H1 (cell line): ENCODE measurements around the gene TBC1D22A. TPM values are rescaled to one million over a fixed set of nuclear protein-coding genes. Genes with fewer than 3 reads are reported as not detected.
A peak's percentile ranks its signal among the peaks of the same experiment; 100 is the strongest.

Experiments used
- CTCF ChIA-PET: fragments of 300-600 bp; sonication (Branson Sonifier 250); formaldehyde crosslinking; loops from one replicate; lab custom pipeline; 2021; ENCODE audit not compliant: partially characterized antibody; lab: Charles Lee
- POLR2A ChIA-PET: fragments of 300-600 bp; sonication (Branson Sonifier 250); formaldehyde crosslinking; loops from one replicate; lab custom pipeline; 2021; ENCODE audit warnings: inconsistent platforms; ENCODE audit not compliant: partially characterized antibody; lab: Charles Lee
- DNase-seq, 2 experiments: peaks; one replicate each; pipeline versions ENCODE4 v3.0.0 to v3.0.0-alpha.2; 2010 to 2022; ENCODE audit warnings: low spot score in 2 of 2, low read depth in 1 of 2, mixed read lengths in 1 of 2
- FAIRE-seq: peaks from 2 replicates; lab custom pipeline; 2011; peaks lifted over from hg19 to GRCh38; lab: Jason Lieb, UNC
- H2AFZ ChIP-seq: 2 replicates; pipeline ENCODE4 v1.8.1; 2012; ENCODE audit warnings: low read length, inconsistent platforms
- H2AK5ac ChIP-seq: 2 replicates; pipeline ENCODE4 v1.6.1; 2013; ENCODE audit warnings: low read depth, low read length
- H2BK120ac ChIP-seq: replicated peaks from 2 replicates; pipeline ENCODE3; 2013; ENCODE audit warnings: low read depth, low read length, inconsistent platforms
- H2BK12ac ChIP-seq: 2 replicates; pipeline ENCODE4 v1.6.1; 2013; ENCODE audit warnings: low read depth, low read length
- H2BK15ac ChIP-seq: 2 replicates; pipeline ENCODE4 v1.6.1; 2013; ENCODE audit warnings: low read length
- H2BK20ac ChIP-seq: 2 replicates; pipeline ENCODE4 v1.6.1; 2013; ENCODE audit warnings: low read length
- H2BK5ac ChIP-seq: 2 replicates; pipeline ENCODE4 v1.6.1; 2013; ENCODE audit warnings: low read depth, low read length
- H3K14ac ChIP-seq: 2 replicates; pipeline ENCODE4 v1.6.1; 2013; ENCODE audit warnings: inconsistent platforms; ENCODE audit not compliant: insufficient read length
- H3K18ac ChIP-seq: 2 replicates; pipeline ENCODE4 v1.6.1; 2013; ENCODE audit warnings: low read length; ENCODE audit errors: extremely low read depth
- H3K23ac ChIP-seq: 2 replicates; pipeline ENCODE4 v1.6.1; 2013; ENCODE audit warnings: inconsistent platforms; ENCODE audit not compliant: insufficient read length
- H3K23me2 ChIP-seq: 2 replicates; pipeline ENCODE4 v1.6.1; 2013; ENCODE audit warnings: low read depth, low read length
- H3K27ac ChIP-seq: 2 replicates; pipeline ENCODE4 v1.6.1; 2011; ENCODE audit warnings: low read depth, low read length, inconsistent platforms
- H3K27me3 ChIP-seq, 4 experiments: replicated peaks in 1 of 4; 1 replicate in 1 of 4; 2 replicates in 3 of 4; pipeline versions ENCODE4 v1.6.1 to v1.8.1; 2011 to 2013; ENCODE audit warnings: low read length in 3 of 4, mild to moderate bottlenecking in 3 of 4, inconsistent platforms in 2 of 4, mixed read lengths in 2 of 4, moderate library complexity in 1 of 4; ENCODE audit not compliant: control insufficient read depth in 3 of 4, insufficient read depth in 3 of 4; ENCODE audit errors: extremely low read depth in 1 of 4
- H3K36me3 ChIP-seq, 4 experiments: 2 replicates each; pipeline versions ENCODE4 v1.6.1 to v1.8.1; 2011 to 2013; ENCODE audit warnings: mild to moderate bottlenecking in 4 of 4, low read length in 3 of 4, moderate library complexity in 2 of 4, control low read depth in 1 of 4, inconsistent platforms in 1 of 4; ENCODE audit not compliant: insufficient read depth in 4 of 4, control insufficient read depth in 2 of 4
- H3K4ac ChIP-seq: replicated peaks from 2 replicates; pipeline ENCODE3; 2013; ENCODE audit warnings: low read length, low read depth, mixed read lengths, inconsistent platforms; ENCODE audit not compliant: insufficient read length
- H3K4me1 ChIP-seq, 4 experiments: replicated peaks in 1 of 4; 1 replicate in 1 of 4; 2 replicates in 3 of 4; pipeline versions ENCODE4 v1.6.1 to v1.8.1; 2011 to 2013; ENCODE audit warnings: low read length in 3 of 4, inconsistent platforms in 2 of 4, mixed read lengths in 1 of 4; ENCODE audit not compliant: insufficient read depth in 4 of 4, control insufficient read depth in 3 of 4
- H3K4me2 ChIP-seq, 2 experiments: 2 replicates each; pipeline versions ENCODE4 v1.6.1 to v1.8.1; 2011 to 2013; ENCODE audit warnings: low read depth in 2 of 2, low read length in 2 of 2, control low read depth in 1 of 2, inconsistent platforms in 1 of 2, mild to moderate bottlenecking in 1 of 2; ENCODE audit not compliant: insufficient read depth in 1 of 2
- H3K4me3 ChIP-seq, 4 experiments: fragments of 200-600, 300-600 bp in 1 of 4; sonication (generic), shearing (Covaris generic), sonication (Bioruptor Twin) in 1 of 4; 2 replicates each; pipeline versions ENCODE4 v1.5.1 to v1.8.1; 2011 to 2016; ENCODE audit warnings: low read length in 4 of 4, low read depth in 3 of 4, control low read depth in 2 of 4, inconsistent platforms in 2 of 4, mild to moderate bottlenecking in 2 of 4, mixed read lengths in 1 of 4, moderate library complexity in 1 of 4; ENCODE audit not compliant: insufficient read depth in 2 of 4; ENCODE audit errors: extremely low read depth in 1 of 4
- H3K56ac ChIP-seq: replicated peaks from 2 replicates; pipeline ENCODE3; 2013; ENCODE audit warnings: low read depth, mild to moderate bottlenecking, mixed read lengths, low read length, inconsistent platforms; ENCODE audit not compliant: insufficient read length
- H3K79me1 ChIP-seq: 2 replicates; pipeline ENCODE4 v1.6.1; 2013; ENCODE audit warnings: low read depth, low read length, control low read depth
- H3K79me2 ChIP-seq, 2 experiments: 2 replicates each; pipeline versions ENCODE4 v1.6.1 to v1.8.1; 2012 to 2013; ENCODE audit warnings: low read length in 2 of 2, mild to moderate bottlenecking in 2 of 2, inconsistent platforms in 1 of 2; ENCODE audit not compliant: insufficient read depth in 2 of 2, control insufficient read depth in 1 of 2
- H3K9ac ChIP-seq, 4 experiments: replicated peaks in 1 of 4; 1 replicate in 1 of 4; 2 replicates in 3 of 4; pipeline versions ENCODE4 v1.6.1 to v1.8.1; 2011 to 2013; ENCODE audit warnings: low read depth in 3 of 4, low read length in 3 of 4, control low read depth in 2 of 4, mild to moderate bottlenecking in 2 of 4, moderate library complexity in 2 of 4, inconsistent platforms in 1 of 4; ENCODE audit errors: extremely low read depth in 1 of 4
- H3K9me3 ChIP-seq, 2 experiments: 2 replicates each; pipeline versions ENCODE4 v1.6.1 to v1.8.1; 2012 to 2013; ENCODE audit warnings: mild to moderate bottlenecking in 2 of 2, moderate library complexity in 2 of 2, control low read depth in 1 of 2, inconsistent platforms in 1 of 2, low read depth in 1 of 2, low read length in 1 of 2, mixed read lengths in 1 of 2; ENCODE audit not compliant: insufficient read depth in 2 of 2
- H4K20me1 ChIP-seq, 2 experiments: replicated peaks in 1 of 2; 2 replicates each; pipeline versions ENCODE3 to v1.8.1; 2011 to 2013; ENCODE audit warnings: inconsistent platforms in 2 of 2, low read length in 2 of 2, mild to moderate bottlenecking in 1 of 2; ENCODE audit not compliant: insufficient read depth in 2 of 2, control insufficient read depth in 1 of 2
- H4K5ac ChIP-seq: 2 replicates; pipeline ENCODE4 v1.6.1; 2013; ENCODE audit warnings: low read length, low read depth, mixed read lengths, inconsistent platforms; ENCODE audit not compliant: insufficient read length
- H4K8ac ChIP-seq: 2 replicates; pipeline ENCODE4 v1.8.0; 2013; ENCODE audit warnings: mild to moderate bottlenecking, moderate library complexity, low read length, inconsistent platforms; ENCODE audit not compliant: insufficient read depth; ENCODE audit errors: extremely low read depth
- H4K91ac ChIP-seq: replicated peaks from 2 replicates; pipeline ENCODE3; 2013; ENCODE audit warnings: low read length, mixed read lengths, inconsistent platforms; ENCODE audit not compliant: insufficient read length
- CBX5 ChIP-seq: fragments of 300-800, 300-1000 bp; sonication (generic); IDR thresholded peaks from 2 replicates; pipeline ENCODE4 v1.7.1; 2016; ENCODE audit warnings: antibody characterized with exemption, low read length, low read depth
- EGR1 ChIP-seq: IDR thresholded peaks from 2 replicates; pipeline ENCODE4 v1.6.1; 2011; ENCODE audit warnings: low read depth, low read length, borderline replicate concordance
- GABPA ChIP-seq: IDR thresholded peaks from 2 replicates; pipeline ENCODE4 v1.6.1; 2011; ENCODE audit warnings: mild to moderate bottlenecking, low read length, moderate library complexity, borderline replicate concordance; ENCODE audit not compliant: insufficient read depth
- KDM1A ChIP-seq: fragments of 200-600, 300-600 bp; sonication (generic); IDR thresholded peaks from 2 replicates; pipeline ENCODE4 v1.7.1; 2016; ENCODE audit warnings: mild to moderate bottlenecking, low read length, borderline replicate concordance
- RFX5 ChIP-seq: IDR thresholded peaks from 2 replicates; pipeline ENCODE4 v1.6.1; 2011; ENCODE audit warnings: low read depth, low read length, improper control_type of control experiment, borderline replicate concordance
- RNF2 ChIP-seq: fragments of 200-900, 300-1000 bp; sonication (generic); IDR thresholded peaks from 2 replicates; pipeline ENCODE4 v1.7.1; 2016; ENCODE audit warnings: borderline replicate concordance, low read depth, mild to moderate bottlenecking, antibody characterized with exemption, low read length; ENCODE audit not compliant: poor library complexity, severe bottlenecking; ENCODE audit errors: missing control alignments
- RXRA ChIP-seq: IDR thresholded peaks from 2 replicates; pipeline ENCODE4 v1.6.1; 2011; ENCODE audit warnings: low read depth, mild to moderate bottlenecking, low read length, moderate library complexity; ENCODE audit not compliant: insufficient read depth
- SAP30 ChIP-seq: fragments of 300-600 bp; sonication (generic); IDR thresholded peaks from 2 replicates; pipeline ENCODE4 v1.7.1; 2012; ENCODE audit warnings: low read length, moderate library complexity, mild to moderate bottlenecking, inconsistent platforms; ENCODE audit not compliant: insufficient read depth, insufficient replicate concordance
- SIN3A ChIP-seq, 2 experiments: IDR thresholded peaks in 1 of 2; conservative IDR thresholded peaks in 1 of 2; 2 replicates each; pipeline ENCODE4 v1.6.1; 2011 to 2012; ENCODE audit warnings: low read length in 2 of 2, improper control_type of control experiment in 1 of 2, low read depth in 1 of 2, mild to moderate bottlenecking in 1 of 2
- SIX5 ChIP-seq: IDR thresholded peaks from 2 replicates; pipeline ENCODE4 v1.6.1; 2011; ENCODE audit warnings: mild to moderate bottlenecking, low read depth, low read length
- TEAD4 ChIP-seq: IDR thresholded peaks from 2 replicates; pipeline ENCODE4 v1.6.1; 2012; ENCODE audit warnings: low read depth, low read length, inconsistent platforms, mixed read lengths
- WGBS, 2 experiments: shearing (Covaris generic) in 1 of 2; methylation state at CpG; one replicate each; pipeline versions ENCODE4 v1.1.6 to v1.1.7; 2013 to 2015; ENCODE audit warnings: low lambda C conversion rate in 2 of 2, mixed read lengths in 2 of 2, inconsistent platforms in 1 of 2, low coverage in 1 of 2, missing lambda C conversion rate in 1 of 2; ENCODE audit not compliant: insufficient replicate concordance in 2 of 2, insufficient coverage in 1 of 2, insufficient read length in 1 of 2; ENCODE audit errors: extremely low coverage in 1 of 2, missing lambda C conversion rate in 1 of 2; 5-methylcytosine and 5-hydroxymethylcytosine counted together
- polyA plus RNA-seq, 7 experiments: library from polyadenylated mRNA; depleted of rRNA in 3 of 7; stranded (reverse) in 5 of 7; unstranded in 2 of 7; fragments of >200 nt in 5 of 7; fragments of 200-250 nt in 2 of 7; gene quantifications; 1 replicate in 5 of 7; 2 replicates in 1 of 7; 4 replicates in 1 of 7; pipeline versions ENCODE4 v1.2.1 to v1.2.3, GENCODE V29; 2011 to 2013; ENCODE audit warnings: missing spikeins in 2 of 7, mixed read lengths in 2 of 7
- total RNA-seq: library from RNA; stranded (reverse); fragmentation: NEBNext Ultra II Directional; extraction: Animal tissue kit (Norgen Biotek cat#: 25700); gene quantifications from 2 replicates; pipeline ENCODE4 v1.2.1, GENCODE V29; 2021
- TF ChIP-seq, protein P1 (sequence below): IDR thresholded peaks from 2 replicates; pipeline ENCODE4 v1.6.1; 2012; ENCODE audit warnings: inconsistent platforms

The TBC1D22A gene
- total and polyA plus RNA-seq, 2 of the 8 experiments (the other 6 are each of a cell fraction or from before 2014, with no cell fraction given), result 11.9 to 18.4 TPM

GRCh38 chr22:47098554-47098953, 336.1 kb downstream of the TBC1D22A start:
- H2BK5ac ChIP-seq, result peak overlapping the region; percentile 6; the same call in 1 of the 2 replicates
- H3K9ac ChIP-seq, result no peak overlapping the region
- H3K23ac ChIP-seq, result no peak overlapping the region
- peaks cover 0 to 4% of the 10 kb centered on the region in 2 experiments; a peak in 2 of 4 replicates for H3K9me3 ChIP-seq
- no peak overlapping the region for H3K4ac ChIP-seq
- H3K27me3 ChIP-seq, result no peaks in the 10 kb centered on the region
- no peak overlapping the region for H3K4me2 ChIP-seq
- H2BK120ac ChIP-seq, result no peak overlapping the region
- no peak overlapping the region for H4K5ac ChIP-seq
- no peaks in the 10 kb centered on the region for H3K36me3 ChIP-seq
- H2BK12ac ChIP-seq, result peak overlapping the region; percentile 35; the same call in 1 of the 2 replicates
- H4K20me1 ChIP-seq, result no peaks in the 10 kb centered on the region
- DNase-seq (no peak), FAIRE-seq (no peak)
- H3K27ac ChIP-seq, result no peak overlapping the region
- H2AFZ ChIP-seq, result no peak overlapping the region
- no peak overlapping the region for H4K8ac ChIP-seq
- POLR2A ChIA-PET, result no interaction called here
- CTCF ChIA-PET, result no interaction called here
- H3K79me1 ChIP-seq, result no peaks in the 10 kb centered on the region; the same call in 1 of the 2 replicates
- H3K4me3 ChIP-seq, result no peak overlapping the region
- 0 out of 2 replicates have a peak overlapping the region, but pooled peaks have one; percentile 42 for H2AK5ac ChIP-seq
- H3K18ac ChIP-seq, result no peak overlapping the region
- H3K23me2 ChIP-seq, result no peaks in the 10 kb centered on the region
- no peak overlapping the region for H3K56ac ChIP-seq
- no peaks in the 10 kb centered on the region for H3K79me2 ChIP-seq
- H3K4me1 ChIP-seq, result peaks cover 3 to 22% (median 9%) of the 10 kb centered on the region in 4 experiments
- H2BK20ac ChIP-seq, result no peak overlapping the region
- no peak overlapping the region for H4K91ac ChIP-seq
- no peak overlapping the region for H3K14ac ChIP-seq
- 90% methylated on average over 11 of the region's 11 CpGs; no CpG with 5 or more reads in 1 of the 2 experiments for WGBS, 2 experiments
- no peak overlapping the region for H2BK15ac ChIP-seq
- TF ChIP-seq SIN3A (conservative IDR thresholded peaks at IDR 0.05 in 1 of 2, IDR thresholded peaks at IDR 0.05 in 1 of 2; ENCODE audit: low read depth in 1 of 2, low read length in 2 of 2), result no peak
- TF ChIP-seq CBX5, result no peak
- TF ChIP-seq SIX5, result no peak
- TF ChIP-seq RFX5, result no peak
- no peak for TF ChIP-seq TEAD4
- TF ChIP-seq, protein P1, sequence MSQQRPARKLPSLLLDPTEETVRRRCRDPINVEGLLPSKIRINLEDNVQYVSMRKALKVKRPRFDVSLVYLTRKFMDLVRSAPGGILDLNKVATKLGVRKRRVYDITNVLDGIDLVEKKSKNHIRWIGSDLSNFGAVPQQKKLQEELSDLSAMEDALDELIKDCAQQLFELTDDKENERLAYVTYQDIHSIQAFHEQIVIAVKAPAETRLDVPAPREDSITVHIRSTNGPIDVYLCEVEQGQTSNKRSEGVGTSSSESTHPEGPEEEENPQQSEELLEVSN, result no peak
- no peak for TF ChIP-seq SAP30
- no peak for TF ChIP-seq KDM1A
- no peak for TF ChIP-seq EGR1
- no peak for TF ChIP-seq RXRA
- TF ChIP-seq RNF2, result no peak
- TF ChIP-seq GABPA, result no peak
